HepG2 (cell line): Measurements from ENCODE around the gene GGA1. TPM values are rescaled to one million over a fixed set of nuclear protein-coding genes. Genes with fewer than 3 reads are reported as not detected.

ENCODE experiments used
- CC2D1A ChIP-seq: sonication (generic); formaldehyde crosslinking; IDR thresholded peaks from 2 replicates; pipeline ENCODE4 v1.8.1; 2023; ENCODE audit warnings: mild to moderate bottlenecking, missing genetic modification reagents
- CHD2 ChIP-seq: IDR thresholded peaks from 2 replicates; pipeline ENCODE4 v1.6.1; 2011; ENCODE audit warnings: low read depth, low read length, improper control_type of control experiment
- FOSL1 ChIP-seq: sonication (generic); formaldehyde crosslinking; IDR thresholded peaks from 2 replicates; pipeline ENCODE4 v1.9.0; 2021; ENCODE audit warnings: missing genetic modification reagents, borderline replicate concordance
- HNRNPUL1 ChIP-seq: fragments of 200-400 bp; formaldehyde crosslinking; IDR thresholded peaks from 2 replicates; pipeline ENCODE4 v1.6.1; 2017; ENCODE audit warnings: low read depth, mild to moderate bottlenecking, low read length, moderate library complexity
- HOXA3 ChIP-seq: sonication (generic); formaldehyde crosslinking; IDR thresholded peaks from 2 replicates; pipeline ENCODE4 v1.5.0; 2020; ENCODE audit warnings: missing genetic modification reagents
- MIER2 ChIP-seq: IDR thresholded peaks from 2 replicates; pipeline ENCODE4 v1.6.1; 2016; ENCODE audit warnings: missing biosample characterization, missing genetic modification reagents
- MXD1 ChIP-seq: sonication (generic); formaldehyde crosslinking; IDR thresholded peaks from 2 replicates; pipeline ENCODE4 v1.4.0; 2020; ENCODE audit warnings: mild to moderate bottlenecking, missing genetic modification reagents
- MXD4 ChIP-seq: IDR thresholded peaks from 2 replicates; pipeline ENCODE4 v1.6.1; 2016; ENCODE audit warnings: mild to moderate bottlenecking, missing biosample characterization, missing genetic modification reagents
- MYC ChIP-seq: sonication (generic); formaldehyde crosslinking; IDR thresholded peaks from 2 replicates; pipeline ENCODE4 v1.9.0; 2021; ENCODE audit warnings: missing genetic modification reagents, borderline replicate concordance
- NFAT5 ChIP-seq: sonication (generic); formaldehyde crosslinking; IDR thresholded peaks from 2 replicates; pipeline ENCODE4 v1.4.0; 2020; ENCODE audit warnings: missing genetic modification reagents
- PRPF4 ChIP-seq: fragments of 200-400 bp; formaldehyde crosslinking; IDR thresholded peaks from 2 replicates; pipeline ENCODE4 v1.6.1; 2016; ENCODE audit warnings: low read length, low read depth; ENCODE audit not compliant: poor library complexity, severe bottlenecking
- RBFOX2 ChIP-seq: fragments of 200-400 bp; formaldehyde crosslinking; IDR thresholded peaks from 2 replicates; pipeline ENCODE4 v1.6.1; 2017; ENCODE audit warnings: low read depth, mild to moderate bottlenecking, low read length
- SNAPC5 ChIP-seq: sonication (generic); formaldehyde crosslinking; IDR thresholded peaks from 2 replicates; pipeline ENCODE4 v1.8.1; 2023; ENCODE audit warnings: mild to moderate bottlenecking, missing genetic modification reagents, borderline replicate concordance
- SSRP1 ChIP-seq: IDR thresholded peaks from 2 replicates; pipeline ENCODE4 v1.6.1; 2016; ENCODE audit warnings: control low read depth
- STAT5B ChIP-seq: sonication (generic); formaldehyde crosslinking; IDR thresholded peaks from 2 replicates; pipeline ENCODE4 v1.4.0; 2020; ENCODE audit warnings: missing genetic modification reagents
- ZIK1 ChIP-seq: sonication (generic); formaldehyde crosslinking; IDR thresholded peaks from 2 replicates; pipeline ENCODE4 v1.5.0; 2020; ENCODE audit warnings: mild to moderate bottlenecking, low read depth, missing genetic modification reagents, borderline replicate concordance
- ZNF605 ChIP-seq: sonication (generic); formaldehyde crosslinking; IDR thresholded peaks from 2 replicates; pipeline ENCODE4 v1.8.0; 2022; ENCODE audit warnings: mild to moderate bottlenecking, missing genetic modification reagents
- ZNF749 ChIP-seq: sonication (generic); formaldehyde crosslinking; IDR thresholded peaks from 2 replicates; pipeline ENCODE4 v1.8.0; 2022; ENCODE audit warnings: mild to moderate bottlenecking, missing genetic modification reagents, moderate library complexity, borderline replicate concordance
- ZNF839 ChIP-seq: sonication (generic); formaldehyde crosslinking; IDR thresholded peaks from 2 replicates; pipeline ENCODE4 v1.4.0; 2020; ENCODE audit warnings: missing genetic modification reagents, mild to moderate bottlenecking, borderline replicate concordance
- polyA plus RNA-seq, 8 experiments: library from polyadenylated mRNA; depleted of rRNA in 3 of 8; stranded (reverse) in 7 of 8; unstranded in 1 of 8; fragments of >200 nt; fragmentation: Illumina TruSeq in 4 of 8; extraction: Trizol in 4 of 8; gene quantifications; 2 replicates each; pipeline versions ENCODE4 v1.2.1 to v1.2.3, GENCODE V29; 2011 to 2016; ENCODE audit warnings: low read depth in 4 of 8, missing spikeins in 1 of 8, mixed read lengths in 1 of 8; ENCODE audit not compliant: insufficient read depth in 1 of 8
- total RNA-seq, 5 experiments: library from RNA; depleted of rRNA; stranded (reverse); fragments of >200 nt; fragmentation: Illumina TruSeq; extraction: Trizol; gene quantifications; 2 replicates each; pipeline ENCODE4 v1.2.3, GENCODE V29; 2016; ENCODE audit warnings: low read depth in 1 of 5
- TF ChIP-seq, protein P1 (sequence below): sonication (generic); formaldehyde crosslinking; IDR thresholded peaks from 2 replicates; pipeline ENCODE4 v1.8.0; 2022; ENCODE audit warnings: missing genetic modification reagents, mild to moderate bottlenecking, borderline replicate concordance
- TF ChIP-seq, protein P2 (sequence below): sonication (generic); formaldehyde crosslinking; IDR thresholded peaks from 2 replicates; pipeline ENCODE4 v1.4.0; 2020; ENCODE audit warnings: missing genetic modification reagents

The GGA1 gene
- total and polyA plus RNA-seq, 2 of the 13 experiments (the other 11 are each of a cell fraction or from before 2014, with no cell fraction given) = 29.1 to 87.2 TPM

DNA sequence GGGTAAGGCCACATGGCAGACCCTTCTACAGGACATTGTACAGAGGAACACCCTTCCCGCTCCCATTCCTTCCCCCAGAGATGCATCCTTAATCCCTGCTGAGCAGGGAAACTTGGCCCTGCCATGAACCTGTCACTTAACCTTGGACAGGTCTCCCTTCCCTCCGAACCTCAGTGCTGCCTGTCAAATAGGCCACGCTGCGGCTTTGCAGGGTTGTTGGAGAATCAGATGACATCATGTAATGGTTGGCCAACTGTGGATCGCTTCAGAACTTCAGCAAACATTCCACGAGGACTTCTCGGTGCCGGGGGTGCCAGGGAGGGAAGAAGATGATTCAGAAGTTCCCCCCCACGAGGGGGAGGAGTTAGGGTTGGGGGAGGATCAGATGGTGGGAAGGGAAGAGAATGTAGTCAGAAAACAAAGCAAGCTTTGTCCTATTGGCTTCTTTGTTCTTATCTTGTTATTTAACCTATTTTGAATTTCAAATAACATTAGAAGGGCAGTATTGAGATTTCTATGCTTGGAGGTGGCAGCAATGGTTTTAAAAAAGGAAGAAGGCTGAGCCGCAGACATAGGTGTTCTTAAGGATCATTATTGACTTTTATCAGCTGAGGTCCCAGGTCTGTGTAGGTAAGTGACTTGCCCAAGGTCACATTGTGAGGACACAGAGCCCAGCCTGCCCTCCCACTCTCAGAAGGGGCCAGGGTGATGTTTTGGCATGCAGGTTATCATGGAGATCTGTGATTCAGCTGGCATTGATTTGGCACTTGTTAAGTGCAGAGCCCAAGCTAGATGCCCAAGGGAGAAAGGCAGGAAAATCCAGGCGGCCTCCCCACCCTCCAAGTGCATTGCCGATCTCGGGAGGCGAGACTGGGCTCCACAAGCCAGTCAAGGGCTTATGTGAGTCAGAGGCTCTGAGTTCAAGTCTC lies 45.2 kb upstream of the GGA1 start (continued):
- no peak for TF ChIP-seq SNAPC5
- TF ChIP-seq RBFOX2 = peak; percentile 8; the same call in 1 of the 2 replicates
- TF ChIP-seq, protein P1, sequence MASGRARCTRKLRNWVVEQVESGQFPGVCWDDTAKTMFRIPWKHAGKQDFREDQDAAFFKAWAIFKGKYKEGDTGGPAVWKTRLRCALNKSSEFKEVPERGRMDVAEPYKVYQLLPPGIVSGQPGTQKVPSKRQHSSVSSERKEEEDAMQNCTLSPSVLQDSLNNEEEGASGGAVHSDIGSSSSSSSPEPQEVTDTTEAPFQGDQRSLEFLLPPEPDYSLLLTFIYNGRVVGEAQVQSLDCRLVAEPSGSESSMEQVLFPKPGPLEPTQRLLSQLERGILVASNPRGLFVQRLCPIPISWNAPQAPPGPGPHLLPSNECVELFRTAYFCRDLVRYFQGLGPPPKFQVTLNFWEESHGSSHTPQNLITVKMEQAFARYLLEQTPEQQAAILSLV (CRISPR knock-in tag) = no peak
- TF ChIP-seq HOXA3 (CRISPR knock-in tag) = peak; percentile 61; the same call in 1 of the 2 replicates
- no peak for TF ChIP-seq CC2D1A
- TF ChIP-seq, protein P2, sequence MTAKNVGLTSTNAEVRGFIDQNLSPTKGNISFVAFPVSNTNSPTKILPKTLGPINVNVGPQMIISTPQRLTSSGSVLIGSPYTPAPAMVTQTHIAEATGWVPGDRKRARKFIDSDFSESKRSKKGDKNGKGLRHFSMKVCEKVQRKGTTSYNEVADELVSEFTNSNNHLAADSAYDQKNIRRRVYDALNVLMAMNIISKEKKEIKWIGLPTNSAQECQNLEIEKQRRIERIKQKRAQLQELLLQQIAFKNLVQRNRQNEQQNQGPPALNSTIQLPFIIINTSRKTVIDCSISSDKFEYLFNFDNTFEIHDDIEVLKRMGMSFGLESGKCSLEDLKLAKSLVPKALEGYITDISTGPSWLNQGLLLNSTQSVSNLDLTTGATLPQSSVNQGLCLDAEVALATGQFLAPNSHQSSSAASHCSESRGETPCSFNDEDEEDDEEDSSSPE (CRISPR knock-in tag) = peak; percentile 34; the same call in 1 of the 2 replicates
- no peak for TF ChIP-seq FOSL1
- TF ChIP-seq CHD2 = no peak
- TF ChIP-seq PRPF4 = no peak
- TF ChIP-seq MXD1 (CRISPR knock-in tag) = no peak
- peak; percentile 36; the same call in 1 of the 2 replicates for TF ChIP-seq SSRP1 (CRISPR knock-in tag)
- peak; percentile 73; the same call in 1 of the 2 replicates for TF ChIP-seq MXD4
- no peak for TF ChIP-seq ZNF749 (CRISPR knock-in tag)
- TF ChIP-seq ZNF839 (CRISPR knock-in tag) = no peak
- no peak for TF ChIP-seq NFAT5 (CRISPR knock-in tag)
- TF ChIP-seq MYC (CRISPR knock-in tag) = peak; percentile 74
- no peak for TF ChIP-seq STAT5B (CRISPR knock-in tag)
- no peak; the same call in 1 of the 2 replicates for TF ChIP-seq ZNF605
- no peak for TF ChIP-seq ZIK1 (CRISPR knock-in tag)
- TF ChIP-seq HNRNPUL1 = no peak
- TF ChIP-seq MIER2 (CRISPR knock-in tag) = no peak
